GM12878 (cell line): ENCODE data around the gene PKMYT1. TPM values are rescaled to one million over a fixed set of nuclear protein-coding genes. Genes with fewer than 3 reads are reported as not detected.

Experiments
- ATAC-seq: fragments of 200-7000 bp; cut with Tn5 transposase; 3 replicates; pipeline ENCODE4 v1.9.1; 2020; ENCODE audit warnings: mild to moderate bottlenecking, moderate library complexity
- BruUV-seq: library from RNA; stranded (reverse); fragments of 400-500 nt; replicated peaks from 2 replicates; lab custom pipeline; 2021; lab: Mats Ljungman, UMichigan
- CTCF ChIA-PET: fragments of 300-600 bp; sonication (Branson Sonifier 250); formaldehyde crosslinking; extraction: SDS; loops from one replicate; lab custom pipeline; 2021; ENCODE audit warnings: inconsistent platforms; lab: Yijun Ruan, JAX
- POLR2A ChIA-PET: fragments of 350-600 bp; formaldehyde crosslinking; extraction: SDS; loops from one replicate; lab custom pipeline; 2021; ENCODE audit warnings: inconsistent platforms; lab: Charles Lee
- RAD21 ChIA-PET: fragments of 300-600 bp; sonication (Branson Sonifier 250); formaldehyde crosslinking; loops from one replicate; lab custom pipeline; 2023; ENCODE audit warnings: antibody characterized with exemption; ENCODE audit not compliant: unreplicated experiment; lab: Charles Lee
- SMC1A ChIA-PET: fragments of 300-600 bp; sonication (Branson Sonifier 250); formaldehyde crosslinking; loops from one replicate; lab custom pipeline; 2023; ENCODE audit not compliant: unreplicated experiment, uncharacterized antibody; lab: Charles Lee
- DNase-seq: peaks from one replicate; pipeline ENCODE4 v3.0.0-alpha.2; 2011; ENCODE audit warnings: low read depth, low spot score
- FAIRE-seq: peaks from 3 replicates; lab custom pipeline; 2011; peaks lifted over from hg19 to GRCh38; lab: Jason Lieb, UNC
- H2AFZ ChIP-seq: 2 replicates; pipeline ENCODE4 v1.6.0; 2011; ENCODE audit warnings: low read depth, low read length, control low read depth; ENCODE audit not compliant: control insufficient read depth
- H3K27ac ChIP-seq: 2 replicates; pipeline ENCODE4 v1.5.1; 2011; ENCODE audit warnings: control low read depth; ENCODE audit not compliant: control insufficient read depth, insufficient read depth
- H3K27me3 ChIP-seq, 2 experiments: replicated peaks in 1 of 2; 2 replicates each; pipeline versions ENCODE4 v1.6.0 to v1.6.1; 2011; ENCODE audit warnings: low read length in 1 of 2; ENCODE audit not compliant: control insufficient read depth in 2 of 2, insufficient read depth in 2 of 2
- H3K36me3 ChIP-seq, 2 experiments: 2 replicates each; pipeline ENCODE4 v1.5.1; 2011; ENCODE audit warnings: low read length in 1 of 2; ENCODE audit not compliant: control insufficient read depth in 2 of 2, insufficient read depth in 2 of 2
- H3K4me1 ChIP-seq: 2 replicates; pipeline ENCODE4 v1.6.1; 2011; ENCODE audit warnings: mild to moderate bottlenecking, low read length, moderate library complexity, mixed read lengths; ENCODE audit not compliant: control insufficient read depth, insufficient read depth
- H3K4me2 ChIP-seq: 2 replicates; pipeline ENCODE4 v1.6.0; 2011; ENCODE audit warnings: control low read depth; ENCODE audit not compliant: control insufficient read depth, insufficient read depth
- H3K4me3 ChIP-seq: fragments of 200-600 bp; sonication (generic); 2 replicates; pipeline ENCODE4 v1.5.1; 2016
- H3K79me2 ChIP-seq: 2 replicates; pipeline ENCODE4 v1.6.0; 2011; ENCODE audit warnings: low read length; ENCODE audit not compliant: control insufficient read depth, insufficient read depth
- H3K9ac ChIP-seq: 2 replicates; pipeline ENCODE4 v1.8.0; 2011; ENCODE audit warnings: low read length, control low read depth, mixed read lengths; ENCODE audit not compliant: control insufficient read depth, insufficient read depth
- H3K9me3 ChIP-seq: replicated peaks from 3 replicates; pipeline ENCODE4 v1.5.1; 2011; ENCODE audit warnings: mild to moderate bottlenecking, low read length; ENCODE audit not compliant: control insufficient read depth, insufficient read depth
- H4K20me1 ChIP-seq: 2 replicates; pipeline ENCODE4 v1.6.0; 2011; ENCODE audit not compliant: control insufficient read depth, insufficient read depth
- BRCA1 ChIP-seq: IDR thresholded peaks from 2 replicates; pipeline ENCODE4 v1.6.1; 2011; ENCODE audit warnings: low read depth, low read length, improper control_type of control experiment
- CREB1 ChIP-seq: IDR thresholded peaks from 2 replicates; pipeline ENCODE4 v1.6.1; 2012; ENCODE audit warnings: low read depth, mild to moderate bottlenecking, inconsistent platforms
- EED ChIP-seq: sonication (generic); IDR thresholded peaks from 2 replicates; pipeline ENCODE4 v1.6.1; 2016; ENCODE audit warnings: antibody characterized with exemption, low read depth
- ESRRA ChIP-seq: IDR thresholded peaks from 2 replicates; pipeline ENCODE4 v1.6.1; 2012; ENCODE audit warnings: mild to moderate bottlenecking, low read length, improper control_type of control experiment
- KDM1A ChIP-seq: fragments of 200-600 bp; sonication (generic); IDR thresholded peaks from 2 replicates; pipeline ENCODE4 v1.6.1; 2016; ENCODE audit warnings: borderline replicate concordance
- NRF1 ChIP-seq: conservative IDR thresholded peaks from 2 replicates; pipeline ENCODE4 v1.6.1; 2011; ENCODE audit warnings: mild to moderate bottlenecking, low read depth, low read length, improper control_type of control experiment
- RBBP5 ChIP-seq: fragments of 200-600 bp; sonication (generic); conservative IDR thresholded peaks from 2 replicates; pipeline ENCODE4 v1.6.1; 2016
- TCF3 ChIP-seq: IDR thresholded peaks from 2 replicates; pipeline ENCODE4 v1.6.1; 2012; ENCODE audit warnings: low read depth, mild to moderate bottlenecking, low read length, borderline replicate concordance; ENCODE audit not compliant: insufficient read depth
- WGBS: methylation state at CpG from one replicate; pipeline ENCODE4 v1.1.6; 2016; ENCODE audit warnings: low lambda C conversion rate; ENCODE audit not compliant: insufficient replicate concordance, insufficient coverage; ENCODE audit errors: missing lambda C conversion rate; 5-methylcytosine and 5-hydroxymethylcytosine counted together
- in situ Hi-C: fragments of 300-500 bp; cut with MboI; formaldehyde crosslinking; loops from 9 replicates; pipeline ENCODE4 v1.14.3; 2018; ENCODE audit warnings: mixed read lengths
- intact Hi-C: fragments of 100-400 bp; cut with micrococcal nuclease; formaldehyde crosslinking; loops from one replicate; pipeline ENCODE4 v1.14.2; 2022; ENCODE audit not compliant: unreplicated experiment
- polyA plus RNA-seq, 11 experiments: library from polyadenylated mRNA; depleted of rRNA in 4 of 11; unstranded in 6 of 11; stranded (reverse) in 5 of 11; fragments of >200 nt; fragmentation: Nextera tagmentation in 4 of 11; fragmentation: Illumina TruSeq in 1 of 11; extraction: Ambion mirVana in 4 of 11; extraction: Trizol in 1 of 11; gene quantifications; 1 replicate in 1 of 11; 2 replicates in 10 of 11; pipeline versions ENCODE4 v1.2.1 to v1.2.3, GENCODE V29; 2011 to 2016; ENCODE audit warnings: inconsistent platforms in 2 of 11, missing spikeins in 2 of 11, low read depth in 1 of 11
- total RNA-seq, 4 experiments: library from RNA; depleted of rRNA in 3 of 4; stranded (reverse); fragments of >200 nt in 3 of 4; fragmentation: Illumina TruSeq in 1 of 4; extraction: Trizol in 1 of 4; gene quantifications; 2 replicates each; pipeline versions ENCODE4 v1.2.1 to v1.2.3, GENCODE V29; 2013 to 2021
- TF ChIP-seq, protein P1 (sequence below): fragments of 450-650 bp; IDR thresholded peaks from 2 replicates; pipeline ENCODE4 v1.6.1; 2016; ENCODE audit warnings: mild to moderate bottlenecking, moderate library complexity, borderline replicate concordance

Gene PKMYT1
- total and polyA plus RNA-seq, 10 of the 15 experiments (the other 5 are each of a cell fraction or from before 2014, with no cell fraction given), result 4.6 to 101 (median 29.9) TPM

DNA sequence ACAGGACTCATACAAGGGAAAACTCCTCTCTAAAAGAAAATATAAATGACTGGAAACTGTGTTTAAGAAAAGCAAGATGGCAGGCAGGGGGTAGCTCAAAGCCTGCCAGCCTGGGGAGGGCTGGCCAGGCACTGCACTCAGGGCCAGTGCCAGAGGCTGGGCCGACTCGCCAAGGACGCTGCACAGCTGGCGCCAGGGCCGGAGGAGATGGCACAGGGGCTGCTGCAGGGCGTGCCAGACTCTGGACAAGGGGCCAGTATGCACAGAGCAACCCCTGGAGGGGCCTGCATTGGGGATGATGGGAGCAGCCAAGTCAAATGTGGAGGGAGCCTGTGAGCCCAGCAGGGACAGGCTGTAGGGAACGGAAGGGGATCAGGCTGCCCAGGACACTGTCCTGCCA is 4.0 kb downstream of the PKMYT1 start:
- in situ Hi-C loops, result no loop called here
- ChIA-PET SMC1A (no interaction called here), RAD21 (no interaction called here), CTCF (no interaction called here), POLR2A (no interaction called here)
- ATAC-seq, result no peak
- Histone ChIP-seq H3K4me2 (no peak overlapping the region), H3K9me3 (no peaks in the 10 kb centered on the region), H3K4me3 (no peak overlapping the region), H2AFZ (no peak overlapping the region), H3K27me3 (no peaks in the 10 kb centered on the region), H4K20me1 (no peaks in the 10 kb centered on the region), H3K79me2 (peaks cover 11% of the 10 kb centered on the region), H3K9ac (no peak overlapping the region), H3K4me1 (peaks cover 7% of the 10 kb centered on the region), H3K27ac (no peak overlapping the region), H3K36me3 (peaks cover 4 to 20% of the 10 kb centered on the region in 2 experiments; a peak in 3 of 4 replicates)
- intact Hi-C loops, result no loop called here
- no peak for TF ChIP-seq BRCA1
- TF ChIP-seq, protein P1, sequence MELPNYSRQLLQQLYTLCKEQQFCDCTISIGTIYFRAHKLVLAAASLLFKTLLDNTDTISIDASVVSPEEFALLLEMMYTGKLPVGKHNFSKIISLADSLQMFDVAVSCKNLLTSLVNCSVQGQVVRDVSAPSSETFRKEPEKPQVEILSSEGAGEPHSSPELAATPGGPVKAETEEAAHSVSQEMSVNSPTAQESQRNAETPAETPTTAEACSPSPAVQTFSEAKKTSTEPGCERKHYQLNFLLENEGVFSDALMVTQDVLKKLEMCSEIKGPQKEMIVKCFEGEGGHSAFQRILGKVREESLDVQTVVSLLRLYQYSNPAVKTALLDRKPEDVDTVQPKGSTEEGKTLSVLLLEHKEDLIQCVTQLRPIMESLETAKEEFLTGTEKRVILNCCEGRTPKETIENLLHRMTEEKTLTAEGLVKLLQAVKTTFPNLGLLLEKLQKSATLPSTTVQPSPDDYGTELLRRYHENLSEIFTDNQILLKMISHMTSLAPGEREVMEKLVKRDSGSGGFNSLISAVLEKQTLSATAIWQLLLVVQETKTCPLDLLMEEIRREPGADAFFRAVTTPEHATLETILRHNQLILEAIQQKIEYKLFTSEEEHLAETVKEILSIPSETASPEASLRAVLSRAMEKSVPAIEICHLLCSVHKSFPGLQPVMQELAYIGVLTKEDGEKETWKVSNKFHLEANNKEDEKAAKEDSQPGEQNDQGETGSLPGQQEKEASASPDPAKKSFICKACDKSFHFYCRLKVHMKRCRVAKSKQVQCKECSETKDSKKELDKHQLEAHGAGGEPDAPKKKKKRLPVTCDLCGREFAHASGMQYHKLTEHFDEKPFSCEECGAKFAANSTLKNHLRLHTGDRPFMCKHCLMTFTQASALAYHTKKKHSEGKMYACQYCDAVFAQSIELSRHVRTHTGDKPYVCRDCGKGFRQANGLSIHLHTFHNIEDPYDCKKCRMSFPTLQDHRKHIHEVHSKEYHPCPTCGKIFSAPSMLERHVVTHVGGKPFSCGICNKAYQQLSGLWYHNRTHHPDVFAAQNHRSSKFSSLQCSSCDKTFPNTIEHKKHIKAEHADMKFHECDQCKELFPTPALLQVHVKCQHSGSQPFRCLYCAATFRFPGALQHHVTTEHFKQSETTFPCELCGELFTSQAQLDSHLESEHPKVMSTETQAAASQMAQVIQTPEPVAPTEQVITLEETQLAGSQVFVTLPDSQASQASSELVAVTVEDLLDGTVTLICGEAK, result no peak
- no peak for TF ChIP-seq KDM1A
- TF ChIP-seq CREB1, result no peak
- TF ChIP-seq EED, result no peak
- no peak for TF ChIP-seq RBBP5
- TF ChIP-seq TCF3, result no peak
- no peak for TF ChIP-seq NRF1
- no peak for TF ChIP-seq ESRRA
- BruUV-seq, result no TSS peak
- 97% methylated on average over 7 of the region's 7 CpGs for WGBS
- no peak for DNase-seq
- FAIRE-seq, result no peak
